Rectal smooth muscle tissue (tissue), 1 donor: Measurements from ENCODE around the gene DPEP1.

Experiments used
- H3K27ac ChIP-seq: one replicate; pipeline ENCODE4 v1.7.0; 2013; ENCODE audit warnings: low read depth, low read length, inconsistent platforms
- H3K27me3 ChIP-seq: one replicate; pipeline ENCODE4 v1.7.0; 2013; ENCODE audit warnings: low read length; ENCODE audit not compliant: control insufficient read depth, insufficient read depth
- H3K36me3 ChIP-seq: one replicate; pipeline ENCODE4 v1.7.0; 2013; ENCODE audit warnings: low read length; ENCODE audit not compliant: control insufficient read depth, insufficient read depth
- H3K4me1 ChIP-seq: one replicate; pipeline ENCODE4 v1.7.0; 2013; ENCODE audit warnings: low read length; ENCODE audit not compliant: control insufficient read depth, insufficient read depth
- H3K4me3 ChIP-seq: one replicate; pipeline ENCODE4 v1.7.0; 2013; ENCODE audit warnings: low read length
- H3K9ac ChIP-seq: one replicate; pipeline ENCODE4 v1.7.0; 2013; ENCODE audit warnings: low read length

The DPEP1 gene

DNA sequence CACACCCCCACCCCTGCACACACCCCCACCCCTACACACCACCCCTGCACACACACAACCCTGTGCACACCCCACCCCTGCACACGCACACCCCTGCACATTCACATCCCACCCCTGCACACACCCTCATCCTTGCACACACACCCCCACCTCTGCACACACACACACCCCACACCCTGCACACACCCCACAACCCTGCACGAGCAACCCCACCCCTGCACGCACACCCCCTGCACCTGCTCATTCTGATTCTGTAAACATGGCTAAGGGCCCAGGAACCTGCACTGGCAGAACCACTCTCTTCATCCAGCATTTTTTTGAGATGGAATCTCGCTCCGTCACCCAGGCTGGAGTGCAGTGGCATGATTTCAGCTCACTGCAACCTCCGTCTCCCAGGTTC is 25.9 kb downstream of the DPEP1 start:
- Histone ChIP-seq H3K36me3 (no peaks in the 10 kb centered on the region), H3K27me3 (no peaks in the 10 kb centered on the region), H3K27ac (no peak overlapping the region), H3K4me3 (no peak overlapping the region), H3K9ac (no peak overlapping the region), H3K4me1 (peaks cover 4% of the 10 kb centered on the region)

DNA sequence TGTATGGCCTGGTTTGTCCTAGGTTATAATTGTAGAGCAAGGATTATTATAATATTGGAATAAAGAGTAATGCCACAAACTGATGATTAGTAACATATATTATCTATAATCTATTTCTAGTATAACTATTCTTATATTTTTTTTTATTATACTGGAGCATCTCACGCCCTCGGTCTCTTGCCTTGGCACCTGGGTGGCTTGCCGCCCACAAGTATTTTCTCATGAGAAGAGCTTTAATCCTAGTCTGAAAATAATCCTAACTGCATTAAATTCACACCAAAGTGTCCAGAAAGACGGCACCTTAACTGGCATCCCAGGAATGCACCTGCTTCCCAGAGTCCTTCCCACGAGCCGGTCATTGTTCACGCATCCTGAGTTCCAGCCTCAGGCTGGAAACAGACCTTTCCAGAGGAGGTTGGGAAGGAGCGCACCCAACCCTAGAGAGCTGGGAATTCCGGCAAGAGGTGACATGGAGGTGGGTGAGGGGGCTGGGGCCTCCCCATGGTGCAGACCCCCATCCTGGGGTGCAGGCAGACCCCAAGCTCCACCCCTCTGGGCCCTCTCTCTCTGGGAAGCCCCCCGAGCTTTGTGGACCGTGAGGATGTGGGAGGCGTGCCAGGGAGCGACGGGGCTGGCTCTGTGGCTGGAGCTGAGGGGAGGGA is 28.1 kb downstream of the DPEP1 start:
- H3K36me3 ChIP-seq = peaks cover 16% of the 10 kb centered on the region
- H3K27me3 ChIP-seq = no peaks in the 10 kb centered on the region
- no peak overlapping the region for H3K9ac ChIP-seq
- no peak overlapping the region for H3K4me3 ChIP-seq
- H3K27ac ChIP-seq = no peak overlapping the region
- H3K4me1 ChIP-seq = peaks cover 4% of the 10 kb centered on the region

- Histone ChIP-seq H3K4me1 (peaks cover 4% of the 10 kb centered on the region), H3K9ac (no peak overlapping the region), H3K27me3 (no peaks in the 10 kb centered on the region)
Measured at GRCh38 chr16:89642574-89642973, 29.1 kb downstream of the DPEP1 start.

DNA sequence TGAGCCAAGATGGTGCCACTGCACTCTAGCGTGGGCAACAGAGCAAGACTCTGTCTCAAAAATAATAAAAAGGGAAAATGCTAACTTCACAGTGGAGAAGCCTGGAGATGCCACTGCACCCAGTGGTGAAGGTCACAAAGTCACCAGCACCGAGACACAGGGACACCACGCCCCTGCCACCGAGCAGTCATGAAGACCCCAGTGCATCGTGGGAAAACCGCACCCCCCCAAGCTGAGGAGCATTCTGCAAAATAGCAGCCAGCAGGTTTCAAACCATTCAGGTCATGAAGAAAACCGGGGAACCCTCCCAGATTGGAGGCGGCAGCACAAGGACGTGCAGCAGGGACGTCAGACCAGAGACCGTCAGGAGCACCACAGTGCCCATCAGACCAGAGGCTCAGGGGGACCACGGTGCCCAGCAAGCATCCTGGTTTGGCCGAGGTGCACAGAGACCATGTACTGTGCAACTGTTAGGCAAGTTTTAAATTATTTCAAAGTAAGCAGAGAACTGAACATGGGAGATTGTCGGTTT is 30.4 kb downstream of the DPEP1 start:
- H3K36me3 ChIP-seq = peaks cover 22% of the 10 kb centered on the region
- no peaks in the 10 kb centered on the region for H3K27me3 ChIP-seq
- no peak overlapping the region for H3K4me3 ChIP-seq
- H3K27ac ChIP-seq = no peak overlapping the region
- H3K4me1 ChIP-seq = peaks cover 4% of the 10 kb centered on the region
- H3K9ac ChIP-seq = no peak overlapping the region

More at GRCh38 chr16:89642574-89642973, 29.1 kb downstream of the DPEP1 start:
- no peak overlapping the region for H3K27ac ChIP-seq
- no peak overlapping the region for H3K4me3 ChIP-seq
- H3K36me3 ChIP-seq = peaks cover 22% of the 10 kb centered on the region

DNA sequence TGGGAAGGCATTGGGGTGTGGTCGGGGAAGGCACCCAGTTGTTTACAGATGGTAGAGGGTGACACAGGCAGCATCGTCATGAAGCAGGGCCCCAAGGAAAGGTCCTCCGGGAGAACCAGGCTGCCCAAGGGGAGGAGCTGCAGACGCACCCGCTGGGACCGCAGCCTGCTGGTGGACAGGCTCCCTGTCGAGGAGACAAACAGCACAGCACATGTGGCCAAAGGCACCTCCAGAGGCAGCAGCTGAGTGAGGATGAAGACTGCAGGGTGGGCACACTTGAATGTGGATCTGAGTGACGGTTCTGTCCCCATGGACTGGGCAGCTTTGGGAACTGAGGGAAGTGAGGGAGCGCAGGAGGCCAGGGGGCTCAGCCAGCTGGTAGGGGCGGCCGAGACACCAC is 31.7 kb downstream of the DPEP1 start:
- Histone ChIP-seq H3K27me3 (no peaks in the 10 kb centered on the region), H3K27ac (no peak overlapping the region), H3K36me3 (peaks cover 22% of the 10 kb centered on the region), H3K9ac (no peak overlapping the region), H3K4me1 (peaks cover 4% of the 10 kb centered on the region), H3K4me3 (no peak overlapping the region)

- Histone ChIP-seq H3K4me1 (no peaks in the 10 kb centered on the region), H3K27me3 (no peaks in the 10 kb centered on the region), H3K9ac (no peak overlapping the region), H3K27ac (no peak overlapping the region), H3K36me3 (peaks cover 25% of the 10 kb centered on the region), H3K4me3 (no peak overlapping the region)
Measured at GRCh38 chr16:89646270-89646669, 32.8 kb downstream of the DPEP1 start.

DNA sequence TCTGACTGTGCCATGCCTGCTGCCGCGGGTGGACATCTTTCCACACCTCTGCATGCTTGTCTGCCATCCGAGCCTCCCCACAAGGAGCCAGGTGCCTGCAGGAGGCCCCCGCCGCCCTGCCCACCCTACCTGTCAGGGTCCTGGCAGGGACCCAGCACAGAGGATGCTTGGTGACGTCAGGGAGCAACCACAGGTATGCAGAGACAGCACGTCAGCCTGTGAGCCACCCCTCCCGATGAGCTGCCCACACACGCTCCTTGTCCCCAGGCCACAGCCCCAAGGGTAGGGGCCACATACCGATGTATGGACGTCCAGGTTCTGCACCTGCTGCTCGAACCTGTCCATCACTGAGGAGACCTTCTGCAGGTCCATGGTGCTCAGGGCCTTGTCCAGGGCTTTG is 33.5 kb downstream of the DPEP1 start:
- H3K36me3 ChIP-seq = peaks cover 25% of the 10 kb centered on the region
- no peak overlapping the region for H3K9ac ChIP-seq
- no peak overlapping the region for H3K27ac ChIP-seq
- H3K27me3 ChIP-seq = no peaks in the 10 kb centered on the region
- no peak overlapping the region for H3K4me3 ChIP-seq
- H3K4me1 ChIP-seq = no peaks in the 10 kb centered on the region

DNA sequence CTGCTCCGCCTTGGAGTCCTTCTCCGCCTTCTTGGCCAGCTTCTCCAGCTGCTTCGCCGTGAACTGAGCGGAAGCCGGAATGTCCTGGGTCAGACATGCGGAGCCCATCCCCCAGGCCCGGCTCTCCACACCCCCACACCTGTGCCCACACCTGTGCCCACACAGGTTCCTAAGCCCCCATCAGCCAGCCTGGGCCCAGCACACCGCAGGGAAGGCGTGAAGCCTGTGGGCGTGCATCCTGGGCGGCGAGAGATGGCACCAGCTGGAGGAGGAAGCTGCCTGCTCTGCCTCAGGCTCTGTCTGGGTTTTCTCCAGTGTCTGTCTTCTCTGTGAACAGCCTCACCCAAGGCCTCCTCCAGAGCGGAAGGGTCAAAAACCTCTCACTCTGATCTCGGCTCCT is 38.1 kb downstream of the DPEP1 start:
- H3K27me3 ChIP-seq = no peaks in the 10 kb centered on the region
- H3K4me1 ChIP-seq = peaks cover 2% of the 10 kb centered on the region
- H3K36me3 ChIP-seq = peaks cover 9% of the 10 kb centered on the region
- H3K27ac ChIP-seq = no peak overlapping the region
- no peak overlapping the region for H3K9ac ChIP-seq
- H3K4me3 ChIP-seq = no peak overlapping the region

GRCh38 chr16:89653656-89654295 is 40.3 kb downstream of the DPEP1 start:
- no peak overlapping the region for H3K4me3 ChIP-seq
- H3K9ac ChIP-seq = no peak overlapping the region
- H3K36me3 ChIP-seq = peaks cover 3% of the 10 kb centered on the region
- H3K4me1 ChIP-seq = peaks cover 12% of the 10 kb centered on the region
- H3K27ac ChIP-seq = no peak overlapping the region
- H3K27me3 ChIP-seq = no peaks in the 10 kb centered on the region

GRCh38 chr16:89655062-89655643 is 41.7 kb downstream of the DPEP1 start:
- H3K27ac ChIP-seq = no peak overlapping the region
- peaks cover 3% of the 10 kb centered on the region for H3K36me3 ChIP-seq
- peaks cover 12% of the 10 kb centered on the region for H3K4me1 ChIP-seq
- H3K9ac ChIP-seq = no peak overlapping the region
- no peak overlapping the region for H3K4me3 ChIP-seq
- H3K27me3 ChIP-seq = no peaks in the 10 kb centered on the region

GRCh38 chr16:89656435-89657121 is 43.1 kb downstream of the DPEP1 start:
- Histone ChIP-seq H3K4me3 (peak overlapping the region; percentile 98), H3K36me3 (peaks cover 5% of the 10 kb centered on the region), H3K9ac (no peak overlapping the region), H3K27me3 (no peaks in the 10 kb centered on the region), H3K27ac (no peak overlapping the region), H3K4me1 (peaks cover 12% of the 10 kb centered on the region)

GRCh38 chr16:89657442-89658220 is 44.2 kb downstream of the DPEP1 start, which contains the start of the genes CHMP1A and SPATA33:
Gene CHMP1A, minus strand, starts transcription at chr16:89657708. Its CDS starts 120 bp downstream, at chr16:89657588.
Gene SPATA33, plus strand, starts transcription at chr16:89657836. Its CDS starts 76 bp downstream, at chr16:89657912.
- Histone ChIP-seq H3K27ac (peak within 1 kb of the TSS; percentile 75), H3K4me3 (peak within 1 kb of the TSS; percentile 98), H3K9ac (peak within 1 kb of the TSS; percentile 62), H3K4me1 (peaks cover 12% of the 10 kb centered on the region), H3K36me3 (peaks cover 5% of the 10 kb centered on the region), H3K27me3 (no peaks in the 10 kb centered on the region)
